ENCODE results near the gene PMEPA1. TPM values are rescaled to one million over a fixed set of nuclear protein-coding genes. Genes with fewer than 3 reads are reported as not detected.

Gene PMEPA1
- total and polyA plus RNA-seq, 2 donors (not counting 3 experiments of a cell fraction or from before 2014, with no cell fraction given): 31.6 to 33.2 TPM

DNA sequence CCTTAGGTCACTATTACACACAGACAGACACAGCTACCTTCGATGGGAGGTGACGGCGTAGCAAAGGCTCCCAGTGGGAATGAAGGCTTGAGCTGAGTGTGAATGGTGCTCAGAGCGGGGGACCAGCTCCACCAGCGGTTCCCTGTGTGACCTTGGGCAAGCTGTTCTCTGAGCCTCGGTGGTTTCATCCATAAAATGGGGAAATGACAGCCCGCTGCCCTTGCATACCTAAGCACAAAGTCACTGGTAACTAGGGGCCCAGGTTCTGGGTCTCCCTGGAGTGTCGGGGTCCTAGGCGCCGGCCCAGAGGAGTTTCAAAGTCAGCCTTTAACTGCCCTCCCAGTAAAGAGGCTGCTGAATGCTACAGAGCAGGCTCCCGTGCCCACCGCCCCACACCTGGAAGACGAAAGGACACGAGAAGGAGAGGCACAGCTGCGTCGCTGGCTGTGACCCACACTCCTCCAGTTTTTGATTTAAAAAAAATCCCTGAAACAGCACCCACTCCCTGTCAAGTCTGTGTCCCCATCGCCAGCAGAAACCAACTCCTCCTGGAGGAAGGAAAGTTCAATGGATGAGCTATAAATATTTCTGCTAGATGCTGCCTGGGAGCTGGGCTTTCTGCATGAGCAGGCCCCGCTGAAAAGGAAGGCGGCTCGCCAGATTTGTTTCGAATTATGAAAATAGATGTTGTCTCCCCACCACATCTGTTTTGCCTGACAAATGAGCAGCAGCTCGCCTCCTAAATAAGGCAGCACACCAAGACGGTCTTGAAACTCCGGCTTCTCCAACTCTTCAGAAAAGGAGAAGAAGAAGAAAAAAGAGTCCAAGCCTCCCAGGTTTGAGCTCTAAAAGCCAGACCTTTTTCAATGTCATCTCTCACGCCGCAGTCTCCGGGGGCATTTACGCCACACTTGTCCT lies 27.4 kb downstream of the PMEPA1 start:
- no peak overlapping the region for H3K9ac ChIP-seq (replicated peaks; ENCODE audit: extremely low read depth, insufficient read depth, low read length)
- BruUV-seq (replicated peaks): no TSS peak
- H4K20me1 ChIP-seq (replicated peaks; ENCODE audit: control insufficient read depth, extremely low read depth, insufficient read depth, low read length): no peaks in the 10 kb centered on the region
- TF ChIP-seq GATA2 (IDR thresholded peaks at IDR 0.05; ENCODE audit: insufficient read depth, insufficient read length, low read depth, low read length): no peak
- TF ChIP-seq, protein P1, sequence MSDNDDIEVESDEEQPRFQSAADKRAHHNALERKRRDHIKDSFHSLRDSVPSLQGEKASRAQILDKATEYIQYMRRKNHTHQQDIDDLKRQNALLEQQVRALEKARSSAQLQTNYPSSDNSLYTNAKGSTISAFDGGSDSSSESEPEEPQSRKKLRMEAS (IDR thresholded peaks at IDR 0.05; ENCODE audit: insufficient read depth, insufficient read length): no peak
- no peak for TF ChIP-seq POLR2AphosphoS5 (IDR thresholded peaks at IDR 0.05; ENCODE audit: insufficient read depth, low read depth, low read length)
- no peak for TF ChIP-seq JUN (IDR thresholded peaks at IDR 0.05; ENCODE audit: borderline replicate concordance, insufficient read depth, insufficient read length, low read depth)
- no peak for TF ChIP-seq MYC (IDR thresholded peaks at IDR 0.05; ENCODE audit: low read depth, low read length)
- TF ChIP-seq EZH2 (IDR thresholded peaks at IDR 0.05; ENCODE audit: borderline replicate concordance, low read depth, low read length, severe bottlenecking): no peak
- TF ChIP-seq, protein P2, sequence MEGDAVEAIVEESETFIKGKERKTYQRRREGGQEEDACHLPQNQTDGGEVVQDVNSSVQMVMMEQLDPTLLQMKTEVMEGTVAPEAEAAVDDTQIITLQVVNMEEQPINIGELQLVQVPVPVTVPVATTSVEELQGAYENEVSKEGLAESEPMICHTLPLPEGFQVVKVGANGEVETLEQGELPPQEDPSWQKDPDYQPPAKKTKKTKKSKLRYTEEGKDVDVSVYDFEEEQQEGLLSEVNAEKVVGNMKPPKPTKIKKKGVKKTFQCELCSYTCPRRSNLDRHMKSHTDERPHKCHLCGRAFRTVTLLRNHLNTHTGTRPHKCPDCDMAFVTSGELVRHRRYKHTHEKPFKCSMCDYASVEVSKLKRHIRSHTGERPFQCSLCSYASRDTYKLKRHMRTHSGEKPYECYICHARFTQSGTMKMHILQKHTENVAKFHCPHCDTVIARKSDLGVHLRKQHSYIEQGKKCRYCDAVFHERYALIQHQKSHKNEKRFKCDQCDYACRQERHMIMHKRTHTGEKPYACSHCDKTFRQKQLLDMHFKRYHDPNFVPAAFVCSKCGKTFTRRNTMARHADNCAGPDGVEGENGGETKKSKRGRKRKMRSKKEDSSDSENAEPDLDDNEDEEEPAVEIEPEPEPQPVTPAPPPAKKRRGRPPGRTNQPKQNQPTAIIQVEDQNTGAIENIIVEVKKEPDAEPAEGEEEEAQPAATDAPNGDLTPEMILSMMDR (IDR thresholded peaks at IDR 0.05; ENCODE audit: extremely low read depth in 1 of 2, insufficient read depth in 1 of 2, low read depth in 1 of 2, low read length in 2 of 2): no peak
- TF ChIP-seq POLR2A (IDR thresholded peaks at IDR 0.05; ENCODE audit: low read depth, low read length): no peak
- no peak for TF ChIP-seq FOS (IDR thresholded peaks at IDR 0.05; ENCODE audit: borderline replicate concordance, insufficient read depth, low read length)
- no peaks in the 10 kb centered on the region for H3K27me3 ChIP-seq (ENCODE audit: control insufficient read depth in 2 of 2, insufficient read depth in 2 of 2, low read length in 2 of 2)
- H3K27ac ChIP-seq (ENCODE audit: insufficient read depth, low read depth, low read length): no peak overlapping the region
- FAIRE-seq (no peak), DNase-seq (ENCODE audit: low read depth, low spot score) (no peak)
- H3K9me1 ChIP-seq (replicated peaks; ENCODE audit: control insufficient read depth, extremely low read depth, insufficient read depth, low read length): no peaks in the 10 kb centered on the region
- POLR2A ChIA-PET: no interaction called here
- H3K79me2 ChIP-seq (ENCODE audit: control insufficient read depth, insufficient read depth, low read length): peaks cover 21% of the 10 kb centered on the region
- peaks cover 6% of the 10 kb centered on the region for H3K4me1 ChIP-seq (ENCODE audit: control insufficient read depth, extremely low read depth, insufficient read depth, low read length)
- H3K36me3 ChIP-seq (ENCODE audit: control insufficient read depth in 2 of 2, extremely low read depth in 1 of 2, insufficient read depth in 2 of 2, low read length in 2 of 2): no peaks in the 10 kb centered on the region
- H3K9me3 ChIP-seq (replicated peaks; ENCODE audit: control insufficient read depth, insufficient read depth, low read length): no peaks in the 10 kb centered on the region
- dilution Hi-C loops (cut with MboI; ENCODE audit: extremely low pct_ligation_motif_present, low sequenced_read_pairs): no loop called here
- no peak overlapping the region for H3K4me3 ChIP-seq (replicated peaks in 1 of 3; ENCODE audit: insufficient read depth in 1 of 3, low read depth in 1 of 3, low read length in 3 of 3)
- H3K4me2 ChIP-seq (ENCODE audit: insufficient read depth, low read length): no peak overlapping the region
- CTCF ChIA-PET: interaction anchor here (0.8 kb wide), 1 partner anchor 17 kb away, joined by 3 read pairs; no protein-coding TSS in a partner anchor
- intact Hi-C loops (cut with micrococcal nuclease): no loop called here
- no peak overlapping the region for H2AFZ ChIP-seq (ENCODE audit: low read depth, low read length)

Data from endothelial cell of umbilical vein (primary cell).